SK-N-SH treated with all-trans-retinoic acid at 6 μM for 48 hours (cell line): ENCODE results near the gene ADAMTS9.

Experiments
- ARNTL ChIP-seq: fragments of 450-650 bp; formaldehyde crosslinking; IDR thresholded peaks from 2 replicates; pipeline ENCODE4 v1.5.0; 2020; ENCODE audit warnings: low read depth, mild to moderate bottlenecking, moderate library complexity, borderline replicate concordance
- GLIS3 ChIP-seq: fragments of 250-450 bp; sonication (Bioruptor Pico); IDR thresholded peaks from 2 replicates; pipeline ENCODE4 v1.5.0; 2020; ENCODE audit warnings: mild to moderate bottlenecking, moderate library complexity
- ISL1 ChIP-seq: fragments of 250-450 bp; sonication (Bioruptor Pico); IDR thresholded peaks from 2 replicates; pipeline ENCODE4 v2.1.2; 2022; ENCODE audit warnings: mild to moderate bottlenecking, moderate library complexity
- PPARA ChIP-seq: fragments of 250-450 bp; sonication (Bioruptor Pico); IDR thresholded peaks from 2 replicates; pipeline ENCODE4 v1.5.0; 2020; ENCODE audit warnings: mild to moderate bottlenecking, borderline replicate concordance
- RARB ChIP-seq: fragments of 250-450 bp; sonication (Bioruptor Pico); IDR thresholded peaks from 2 replicates; pipeline ENCODE4 v1.8.0; 2021; ENCODE audit warnings: mild to moderate bottlenecking, moderate library complexity
- SNAI2 ChIP-seq: fragments of 250-450 bp; sonication (Bioruptor Pico); IDR thresholded peaks from 2 replicates; pipeline ENCODE4 v1.5.0; 2020; ENCODE audit warnings: mild to moderate bottlenecking, moderate library complexity
- ZFP3 ChIP-seq: fragments of 250-450 bp; sonication (Bioruptor Pico); IDR thresholded peaks from 2 replicates; pipeline ENCODE4 v1.5.0; 2020; ENCODE audit warnings: mild to moderate bottlenecking, moderate library complexity
- ZNF8 ChIP-seq: fragments of 450-650 bp; formaldehyde crosslinking; IDR thresholded peaks from 2 replicates; pipeline ENCODE4 v1.5.0; 2020; ENCODE audit warnings: mild to moderate bottlenecking, moderate library complexity

GRCh38 chr3:64715211-64715982 lies 27.6 kb upstream of the ADAMTS9 start:
- TF ChIP-seq ARNTL (no peak), GLIS3 (CRISPR knock-in tag) (no peak), ZNF8 (CRISPR knock-in tag) (no peak), ZFP3 (CRISPR knock-in tag) (no peak), RARB (CRISPR knock-in tag) (no peak), ISL1 (CRISPR knock-in tag) (no peak), PPARA (no peak), SNAI2 (no peak)
